GF-D8 (cell line): Measurements from ENCODE around the gene TEP1.
A peak's percentile ranks its signal among the peaks of the same experiment; 100 is the strongest.
"Not testable (repeated sequence)": the region's sequence is repeated elsewhere in the genome, so short reads cannot be mapped to it uniquely, and the experiment has no call there.

ENCODE experiments used
- DNase-seq: peaks from one replicate; lab custom pipeline; 2025; lab: John Stamatoyannopoulos, UW

The TEP1 gene

GRCh38 chr14:20412876-20413743 is at the start of gene TEP1:
TEP1 (minus strand) TSS chr14:20413501; CDS start chr14:20408439, 5,062 bp downstream.
- peak; percentile 31 for DNase-seq

GRCh38 chr14:20461225-20462141 is 48.2 kb upstream of the TEP1 start, which contains the start of gene PIP4P1:
PIP4P1 (minus strand) TSS chr14:20461434; CDS start chr14:20461325, 109 bp downstream.
- DNase-seq, result peak; percentile 100

- DNase-seq, result no peak
These were observed 47.3 kb upstream of the TEP1 start for GRCh38 chr14:20460458-20461224.

- no peak for DNase-seq
These were observed 44.9 kb upstream of the TEP1 start for GRCh38 chr14:20458031-20458789.

GRCh38 chr14:20456971-20457370 is 43.7 kb upstream of the TEP1 start:
- DNase-seq, result peak; percentile 64

- peak; percentile 64 for DNase-seq
These were observed 42.3 kb upstream of the TEP1 start for GRCh38 chr14:20455355-20456300.

- DNase-seq, result peak; percentile 95
These were observed 41.4 kb upstream of the TEP1 start, which contains the start of the genes APEX1 and OSGEP for GRCh38 chr14:20454516-20455354. APEX1 (plus strand) TSS chr14:20455226; CDS start chr14:20455646, 420 bp downstream. OSGEP (minus strand) TSS chr14:20454812; CDS start chr14:20454683, 129 bp downstream.

GRCh38 chr14:20452831-20453230 is 39.5 kb upstream of the TEP1 start:
- not testable (repeated sequence) for DNase-seq

- no peak for DNase-seq
These were observed 33.6 kb upstream of the TEP1 start for GRCh38 chr14:20446889-20447288.

- DNase-seq, result not testable (repeated sequence)
These were observed 30.3 kb upstream of the TEP1 start for GRCh38 chr14:20443650-20444049.

GRCh38 chr14:20441461-20441860 is 28.2 kb upstream of the TEP1 start:
- no peak for DNase-seq

GRCh38 chr14:20440882-20441281 is 27.6 kb upstream of the TEP1 start:
- peak; percentile 33 for DNase-seq

- no peak for DNase-seq
These were observed 27.2 kb upstream of the TEP1 start for GRCh38 chr14:20440465-20440864.

GRCh38 chr14:20438664-20439063 is 25.4 kb upstream of the TEP1 start:
- DNase-seq, result no peak

GRCh38 chr14:20436363-20436755 is 23.1 kb upstream of the TEP1 start:
- no peak for DNase-seq

GRCh38 chr14:20435582-20436362 is 22.5 kb upstream of the TEP1 start, which contains the start of gene KLHL33:
KLHL33 (minus strand) TSS chr14:20436166; CDS start chr14:20435811, 355 bp downstream.
- no peak for DNase-seq

GRCh38 chr14:20434701-20435581 is 21.6 kb upstream of the TEP1 start:
- DNase-seq, result no peak
